Activated naive CD8-positive, alpha-beta T cell treated with anti-CD3 and anti-CD28 coated beads, Interleukin-2, amount 10 ng/mL, durations not matched to agents 7 days and 5 days (primary cell): ENCODE data around the gene STIL. TPM values are rescaled to one million over a fixed set of nuclear protein-coding genes. Genes with fewer than 3 reads are reported as not detected.

ENCODE experiments used
- ATAC-seq: fragments of 150-1000 bp; cut with Tn5 transposase; one replicate; pipeline ENCODE4 v1.10.0; 2021; ENCODE audit warnings: low read depth, moderate library complexity
- POLR2A ChIA-PET: fragments of 350-600 bp; sonication (Branson Sonifier 250); formaldehyde crosslinking; loops from one replicate; lab custom pipeline; 2021; ENCODE audit warnings: antibody characterized with exemption; lab: Charles Lee
- DNase-seq: peaks from one replicate; pipeline ENCODE4 v3.0.0; 2021
- H3K27ac Mint-ChIP-seq: one replicate; pipeline ENCODE4 v1.8.0; 2022; ENCODE audit warnings: mild to moderate bottlenecking, mixed read lengths
- H3K27me3 Mint-ChIP-seq: one replicate; pipeline ENCODE4 v1.8.0; 2022; ENCODE audit warnings: mild to moderate bottlenecking, moderate library complexity, mixed read lengths
- H3K36me3 Mint-ChIP-seq: one replicate; pipeline ENCODE4 v1.8.0; 2021; ENCODE audit warnings: mild to moderate bottlenecking, mixed read lengths
- H3K4me1 Mint-ChIP-seq: one replicate; pipeline ENCODE4 v1.8.0; 2021; ENCODE audit warnings: mixed read lengths
- H3K4me3 Mint-ChIP-seq: one replicate; pipeline ENCODE4 v1.8.0; 2022; ENCODE audit warnings: mild to moderate bottlenecking, moderate library complexity, mixed read lengths
- H3K9me3 Mint-ChIP-seq: one replicate; pipeline ENCODE4 v1.8.0; 2021; ENCODE audit warnings: mixed read lengths
- total RNA-seq, 2 experiments: library from RNA; stranded (reverse); gene quantifications; one replicate each; pipeline ENCODE4 v1.2.3, GENCODE V29; 2021

Gene STIL
- total RNA-seq, 2 experiments from 2014 or later: 32.4 to 33.1 TPM

GRCh38 chr1:47228644-47229030, 85.3 kb downstream of the STIL start:
- no peak for DNase-seq
- POLR2A ChIA-PET: no interaction called here
- peaks cover 75% of the 10 kb centered on the region for H3K27me3 Mint-ChIP-seq
- no peak for ATAC-seq
- H3K4me1 Mint-ChIP-seq: peaks cover 17% of the 10 kb centered on the region
- H3K9me3 Mint-ChIP-seq: no peaks in the 10 kb centered on the region
- H3K4me3 Mint-ChIP-seq: no peak overlapping the region
- no peaks in the 10 kb centered on the region for H3K36me3 Mint-ChIP-seq
- H3K27ac Mint-ChIP-seq: no peak overlapping the region

GRCh38 chr1:47227341-47228232, 86.4 kb downstream of the STIL start:
- H3K27me3 Mint-ChIP-seq: peaks cover 64% of the 10 kb centered on the region
- H3K36me3 Mint-ChIP-seq: no peaks in the 10 kb centered on the region
- no peak overlapping the region for H3K4me3 Mint-ChIP-seq
- peaks cover 14% of the 10 kb centered on the region for H3K4me1 Mint-ChIP-seq
- no peaks in the 10 kb centered on the region for H3K9me3 Mint-ChIP-seq
- no peak overlapping the region for H3K27ac Mint-ChIP-seq
- DNase-seq (no peak), ATAC-seq (no peak)
- POLR2A ChIA-PET: no interaction called here

- DNase-seq (no peak), ATAC-seq (no peak)
- Mint-ChIP-seq H3K9me3 (no peaks in the 10 kb centered on the region), H3K36me3 (no peaks in the 10 kb centered on the region), H3K27me3 (peaks cover 61% of the 10 kb centered on the region), H3K27ac (no peak overlapping the region), H3K4me3 (no peak overlapping the region), H3K4me1 (peaks cover 12% of the 10 kb centered on the region)
- POLR2A ChIA-PET: no interaction called here
These were observed 87.1 kb downstream of the STIL start for GRCh38 chr1:47226839-47227215.

GRCh38 chr1:47226121-47226838, 87.7 kb downstream of the STIL start:
- DNase-seq (no peak), ATAC-seq (no peak)
- Mint-ChIP-seq H3K4me3 (peak overlapping the region; percentile 43), H3K9me3 (no peaks in the 10 kb centered on the region), H3K27me3 (peaks cover 56% of the 10 kb centered on the region), H3K36me3 (no peaks in the 10 kb centered on the region), H3K4me1 (peaks cover 8% of the 10 kb centered on the region), H3K27ac (no peak overlapping the region)
- POLR2A ChIA-PET: no interaction called here

- peaks cover 7% of the 10 kb centered on the region for H3K4me1 Mint-ChIP-seq
- POLR2A ChIA-PET: no interaction called here
- no peaks in the 10 kb centered on the region for H3K36me3 Mint-ChIP-seq
- no peaks in the 10 kb centered on the region for H3K9me3 Mint-ChIP-seq
- H3K27ac Mint-ChIP-seq: no peak overlapping the region
- no peak for ATAC-seq
- peak overlapping the region; percentile 43 for H3K4me3 Mint-ChIP-seq
- DNase-seq: no peak
- H3K27me3 Mint-ChIP-seq: peaks cover 54% of the 10 kb centered on the region
These were observed 88.4 kb downstream of the STIL start for GRCh38 chr1:47225430-47226100.

- Mint-ChIP-seq H3K4me3 (no peak overlapping the region), H3K36me3 (no peaks in the 10 kb centered on the region), H3K4me1 (peaks cover 5% of the 10 kb centered on the region), H3K9me3 (no peaks in the 10 kb centered on the region), H3K27me3 (peaks cover 47% of the 10 kb centered on the region), H3K27ac (no peak overlapping the region)
- POLR2A ChIA-PET: no interaction called here
- no peak for ATAC-seq
- no peak for DNase-seq
These were observed 89.1 kb downstream of the STIL start for GRCh38 chr1:47224676-47225399.

- Mint-ChIP-seq H3K27me3 (peaks cover 39% of the 10 kb centered on the region), H3K36me3 (no peaks in the 10 kb centered on the region), H3K4me3 (no peak overlapping the region), H3K27ac (no peak overlapping the region), H3K4me1 (peaks cover 2% of the 10 kb centered on the region), H3K9me3 (no peaks in the 10 kb centered on the region)
- ATAC-seq (no peak), DNase-seq (no peak)
- POLR2A ChIA-PET: interaction anchor here (0.7 kb wide), 1 partner anchor 9 kb away, joined by 3 read pairs; no protein-coding TSS in a partner anchor
These were observed 89.8 kb downstream of the STIL start for GRCh38 chr1:47223921-47224675.

GRCh38 chr1:47223174-47223920, 90.6 kb downstream of the STIL start:
- Mint-ChIP-seq H3K27me3 (peaks cover 34% of the 10 kb centered on the region), H3K27ac (no peak overlapping the region), H3K9me3 (no peaks in the 10 kb centered on the region), H3K36me3 (no peaks in the 10 kb centered on the region), H3K4me3 (no peak overlapping the region), H3K4me1 (peaks cover 2% of the 10 kb centered on the region)
- POLR2A ChIA-PET: interaction anchor here (0.7 kb wide), 1 partner anchor 9 kb away, joined by 3 read pairs; no protein-coding TSS in a partner anchor
- DNase-seq: no peak
- ATAC-seq: no peak

- DNase-seq: no peak
- POLR2A ChIA-PET: no interaction called here
- no peaks in the 10 kb centered on the region for H3K36me3 Mint-ChIP-seq
- ATAC-seq: no peak
- no peak overlapping the region for H3K27ac Mint-ChIP-seq
- no peaks in the 10 kb centered on the region for H3K9me3 Mint-ChIP-seq
- peaks cover 2% of the 10 kb centered on the region for H3K4me1 Mint-ChIP-seq
- H3K27me3 Mint-ChIP-seq: peaks cover 26% of the 10 kb centered on the region
- H3K4me3 Mint-ChIP-seq: no peak overlapping the region
These were observed 91.5 kb downstream of the STIL start for GRCh38 chr1:47222476-47222875.

- Mint-ChIP-seq H3K27ac (no peak overlapping the region), H3K9me3 (no peaks in the 10 kb centered on the region), H3K36me3 (no peaks in the 10 kb centered on the region), H3K4me1 (no peaks in the 10 kb centered on the region), H3K27me3 (peaks cover 7% of the 10 kb centered on the region), H3K4me3 (no peak overlapping the region)
- POLR2A ChIA-PET: no interaction called here
- ATAC-seq: no peak
- no peak for DNase-seq
These were observed 94.2 kb downstream of the STIL start for GRCh38 chr1:47219590-47220220.

- POLR2A ChIA-PET: no interaction called here
- H3K9me3 Mint-ChIP-seq: no peaks in the 10 kb centered on the region
- no peaks in the 10 kb centered on the region for H3K36me3 Mint-ChIP-seq
- H3K27me3 Mint-ChIP-seq: peaks cover 7% of the 10 kb centered on the region
- no peak overlapping the region for H3K4me3 Mint-ChIP-seq
- ATAC-seq (no peak), DNase-seq (no peak)
- H3K4me1 Mint-ChIP-seq: no peaks in the 10 kb centered on the region
- H3K27ac Mint-ChIP-seq: no peak overlapping the region
These were observed 94.9 kb downstream of the STIL start for GRCh38 chr1:47219001-47219400.
